GM20000 (cell line): Measurements from ENCODE around the gene FBXO8.

Experiments used
- DNase-seq: peaks from one replicate; pipeline ENCODE4 v3.0.0; 2012; ENCODE audit warnings: low spot score
- TF ChIP-seq, protein P1 (sequence below): IDR thresholded peaks from 2 replicates; pipeline ENCODE4 v1.5.1; 2012; ENCODE audit warnings: mild to moderate bottlenecking, control low read depth; ENCODE audit errors: extremely low read depth, missing control alignments

Gene FBXO8

DNA sequence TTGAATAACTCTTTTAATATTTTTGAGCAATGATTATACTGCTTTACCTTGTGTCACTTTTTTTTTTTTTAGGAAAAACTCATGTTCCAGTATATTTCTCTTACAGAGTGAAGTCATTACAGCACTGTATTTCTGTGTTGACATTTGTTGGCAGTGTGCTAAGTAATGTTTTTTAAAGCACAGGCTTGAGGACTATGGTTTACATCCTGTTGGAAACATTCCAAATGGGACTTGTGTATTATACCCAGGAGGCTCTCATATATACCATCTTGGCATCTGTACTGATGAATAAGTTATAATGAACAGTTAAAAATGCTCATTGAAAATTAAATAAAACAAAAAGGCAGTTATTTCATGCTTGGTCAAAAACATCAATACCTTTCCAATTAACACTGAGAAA is 34.1 kb upstream of the FBXO8 start:
- TF ChIP-seq, protein P1, sequence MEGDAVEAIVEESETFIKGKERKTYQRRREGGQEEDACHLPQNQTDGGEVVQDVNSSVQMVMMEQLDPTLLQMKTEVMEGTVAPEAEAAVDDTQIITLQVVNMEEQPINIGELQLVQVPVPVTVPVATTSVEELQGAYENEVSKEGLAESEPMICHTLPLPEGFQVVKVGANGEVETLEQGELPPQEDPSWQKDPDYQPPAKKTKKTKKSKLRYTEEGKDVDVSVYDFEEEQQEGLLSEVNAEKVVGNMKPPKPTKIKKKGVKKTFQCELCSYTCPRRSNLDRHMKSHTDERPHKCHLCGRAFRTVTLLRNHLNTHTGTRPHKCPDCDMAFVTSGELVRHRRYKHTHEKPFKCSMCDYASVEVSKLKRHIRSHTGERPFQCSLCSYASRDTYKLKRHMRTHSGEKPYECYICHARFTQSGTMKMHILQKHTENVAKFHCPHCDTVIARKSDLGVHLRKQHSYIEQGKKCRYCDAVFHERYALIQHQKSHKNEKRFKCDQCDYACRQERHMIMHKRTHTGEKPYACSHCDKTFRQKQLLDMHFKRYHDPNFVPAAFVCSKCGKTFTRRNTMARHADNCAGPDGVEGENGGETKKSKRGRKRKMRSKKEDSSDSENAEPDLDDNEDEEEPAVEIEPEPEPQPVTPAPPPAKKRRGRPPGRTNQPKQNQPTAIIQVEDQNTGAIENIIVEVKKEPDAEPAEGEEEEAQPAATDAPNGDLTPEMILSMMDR = no peak
- DNase-seq = no peak

DNA sequence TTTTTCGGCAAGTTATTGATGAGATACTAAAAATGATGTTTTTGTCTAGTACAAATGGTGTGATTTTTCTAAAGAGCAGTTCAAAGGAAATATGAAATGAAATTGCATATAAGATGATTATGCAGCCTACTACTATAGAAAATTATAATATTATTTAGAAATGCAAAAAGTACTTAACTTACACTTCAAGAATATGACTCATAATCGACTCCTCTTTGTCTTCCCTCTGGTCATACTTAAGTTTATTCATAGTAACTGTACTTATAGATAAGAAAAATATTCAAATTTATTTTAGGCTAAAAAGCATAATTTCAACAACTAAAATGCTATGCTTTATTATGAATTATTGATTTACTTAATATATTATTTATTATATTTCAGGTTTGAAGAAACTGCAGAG is 33.5 kb upstream of the FBXO8 start:
- TF ChIP-seq, protein P1 = no peak
- no peak for DNase-seq

- no peak for DNase-seq
- TF ChIP-seq, protein P1 = no peak
Observed at GRCh38 chr4:174316546-174316945, 33.1 kb upstream of the FBXO8 start.

DNA sequence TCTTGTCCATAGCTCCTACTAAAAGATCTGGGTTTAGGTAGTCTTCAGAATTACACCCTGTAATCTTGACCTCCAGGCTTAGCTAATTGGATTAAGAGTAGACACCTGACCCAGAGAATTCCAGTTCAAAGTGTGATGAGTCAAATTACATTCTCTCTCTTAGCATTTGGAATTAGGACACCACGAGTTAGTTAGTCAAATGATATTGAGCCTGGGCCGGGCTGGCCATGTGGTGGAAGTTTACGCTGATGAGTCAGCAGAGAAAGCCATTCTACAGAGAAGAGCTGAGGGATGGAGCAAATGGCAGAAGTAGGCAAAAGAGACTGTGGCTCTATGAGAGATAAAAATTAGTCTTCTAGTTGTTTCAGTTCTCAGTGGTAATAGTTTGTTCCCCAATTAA is 31.3 kb upstream of the FBXO8 start:
- TF ChIP-seq, protein P1 = no peak
- no peak for DNase-seq

GRCh38 chr4:174314274-174314673 is 30.8 kb upstream of the FBXO8 start:
- DNase-seq = no peak
- TF ChIP-seq, protein P1 = no peak

- no peak for DNase-seq
- TF ChIP-seq, protein P1 = no peak
Observed at GRCh38 chr4:174312993-174313392, 29.5 kb upstream of the FBXO8 start.

DNA sequence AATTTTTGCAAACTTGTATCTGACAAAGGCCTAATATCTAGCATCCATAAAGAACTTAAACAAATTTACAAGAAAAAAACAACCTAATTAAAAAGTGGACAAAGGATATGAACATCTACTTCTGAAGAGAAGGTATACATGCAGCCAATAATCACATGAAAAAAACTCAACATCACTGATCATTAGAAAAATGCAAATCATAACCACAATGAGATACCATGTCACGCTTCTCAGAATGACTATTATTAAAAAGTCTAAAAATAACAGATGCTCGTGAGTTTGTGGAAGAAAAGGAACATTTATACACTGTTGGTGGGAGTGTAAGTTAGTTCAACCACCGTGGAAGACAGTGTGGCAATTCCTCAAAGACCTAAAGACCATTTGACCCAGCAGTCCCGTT is 24.2 kb upstream of the FBXO8 start:
- TF ChIP-seq, protein P1 = no peak
- DNase-seq = no peak
